ENCODE results near the gene ARID5B. TPM values are rescaled to one million over a fixed set of nuclear protein-coding genes. Genes with fewer than 3 reads are reported as not detected.

Gene ARID5B
- total RNA-seq, 1 donor from 2014 or later: 76.8 TPM

DNA sequence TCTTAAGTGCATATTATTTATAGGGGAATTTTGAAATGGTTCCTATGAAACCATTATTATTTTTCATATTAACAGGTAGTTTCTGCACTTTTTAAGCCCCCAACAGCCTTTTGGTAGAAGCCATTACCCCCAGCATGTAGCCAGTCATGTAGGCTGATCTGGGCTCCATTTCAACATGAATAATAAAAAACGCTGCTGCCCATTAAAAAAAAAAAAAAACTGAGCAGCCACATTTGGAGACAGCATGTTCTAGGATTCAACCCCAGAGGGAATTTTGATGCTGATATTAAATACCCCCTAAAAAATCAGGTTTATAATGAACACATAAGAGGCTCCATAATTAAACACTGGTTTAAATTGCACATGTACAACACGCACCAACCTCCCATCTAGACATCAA, 185.8 kb downstream of the ARID5B start:
- TF ChIP-seq, protein P1, sequence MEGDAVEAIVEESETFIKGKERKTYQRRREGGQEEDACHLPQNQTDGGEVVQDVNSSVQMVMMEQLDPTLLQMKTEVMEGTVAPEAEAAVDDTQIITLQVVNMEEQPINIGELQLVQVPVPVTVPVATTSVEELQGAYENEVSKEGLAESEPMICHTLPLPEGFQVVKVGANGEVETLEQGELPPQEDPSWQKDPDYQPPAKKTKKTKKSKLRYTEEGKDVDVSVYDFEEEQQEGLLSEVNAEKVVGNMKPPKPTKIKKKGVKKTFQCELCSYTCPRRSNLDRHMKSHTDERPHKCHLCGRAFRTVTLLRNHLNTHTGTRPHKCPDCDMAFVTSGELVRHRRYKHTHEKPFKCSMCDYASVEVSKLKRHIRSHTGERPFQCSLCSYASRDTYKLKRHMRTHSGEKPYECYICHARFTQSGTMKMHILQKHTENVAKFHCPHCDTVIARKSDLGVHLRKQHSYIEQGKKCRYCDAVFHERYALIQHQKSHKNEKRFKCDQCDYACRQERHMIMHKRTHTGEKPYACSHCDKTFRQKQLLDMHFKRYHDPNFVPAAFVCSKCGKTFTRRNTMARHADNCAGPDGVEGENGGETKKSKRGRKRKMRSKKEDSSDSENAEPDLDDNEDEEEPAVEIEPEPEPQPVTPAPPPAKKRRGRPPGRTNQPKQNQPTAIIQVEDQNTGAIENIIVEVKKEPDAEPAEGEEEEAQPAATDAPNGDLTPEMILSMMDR (IDR thresholded peaks at IDR 0.05): no peak
- CTCF ChIA-PET: interaction anchor here (1.5 kb wide), 1 partner anchor 49 kb away, joined by 8 read pairs; no protein-coding TSS in a partner anchor
- H3K4me1 Mint-ChIP-seq: peaks cover 52% of the 10 kb centered on the region
- no peaks in the 10 kb centered on the region for H3K27me3 Mint-ChIP-seq
- DNase-seq: no peak
- H3K9me3 Mint-ChIP-seq: no peaks in the 10 kb centered on the region
- intact Hi-C loops (cut with micrococcal nuclease): loop anchor here (10.0 kb wide), 1 partner anchor 333 kb away; no protein-coding TSS in a partner anchor
- POLR2A ChIA-PET: interaction anchor here (1.1 to 1.5 kb wide), 4 partner anchors 41 to 188 kb away, joined by 3 to 6 read pairs (median 4); no protein-coding TSS in a partner anchor
- no peak for ATAC-seq (ENCODE audit: low read depth)
- H3K4me3 Mint-ChIP-seq: no peak overlapping the region
- no peak overlapping the region for H3K27ac Mint-ChIP-seq
- H3K36me3 Mint-ChIP-seq (ENCODE audit: low read depth): peaks cover 73% of the 10 kb centered on the region

DNA sequence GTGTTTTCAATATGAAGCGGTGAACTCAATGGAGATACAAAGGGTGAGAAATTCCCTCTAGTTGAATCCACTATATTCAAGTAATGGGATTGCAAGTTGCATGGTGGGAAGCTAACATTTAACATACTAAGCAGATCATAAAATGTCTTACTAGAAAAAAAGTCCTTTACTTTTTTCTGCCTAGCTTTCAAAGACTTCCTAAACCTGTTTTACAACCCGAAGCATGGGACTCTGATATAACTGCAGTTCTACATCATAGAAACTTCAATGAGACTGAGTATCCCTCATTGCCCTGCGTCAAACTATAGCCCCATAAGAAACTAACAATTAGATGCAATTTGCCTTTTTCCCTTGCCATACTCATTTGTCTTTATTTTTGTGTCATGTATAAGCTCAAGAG, 187.3 kb downstream of the ARID5B start:
- TF ChIP-seq, protein P1 (IDR thresholded peaks at IDR 0.05): no peak
- ATAC-seq (ENCODE audit: low read depth) (no peak), DNase-seq (no peak)
- peaks cover 86% of the 10 kb centered on the region for H3K36me3 Mint-ChIP-seq (ENCODE audit: low read depth)
- H3K4me1 Mint-ChIP-seq: peaks cover 39% of the 10 kb centered on the region
- POLR2A ChIA-PET: interaction anchor here (0.6 to 1.3 kb wide), 5 partner anchors 9 to 169 kb away, joined by 3 to 8 read pairs (median 4); no protein-coding TSS in a partner anchor
- intact Hi-C loops (cut with micrococcal nuclease): loop anchor here (10.0 kb wide), 1 partner anchor 334 kb away; no protein-coding TSS in a partner anchor
- no peaks in the 10 kb centered on the region for H3K9me3 Mint-ChIP-seq
- no peaks in the 10 kb centered on the region for H3K27me3 Mint-ChIP-seq
- CTCF ChIA-PET: interaction anchor here (1.5 kb wide), 1 partner anchor 51 kb away, joined by 8 read pairs; no protein-coding TSS in a partner anchor
- no peak overlapping the region for H3K4me3 Mint-ChIP-seq
- peak overlapping the region; percentile 46 for H3K27ac Mint-ChIP-seq

DNA sequence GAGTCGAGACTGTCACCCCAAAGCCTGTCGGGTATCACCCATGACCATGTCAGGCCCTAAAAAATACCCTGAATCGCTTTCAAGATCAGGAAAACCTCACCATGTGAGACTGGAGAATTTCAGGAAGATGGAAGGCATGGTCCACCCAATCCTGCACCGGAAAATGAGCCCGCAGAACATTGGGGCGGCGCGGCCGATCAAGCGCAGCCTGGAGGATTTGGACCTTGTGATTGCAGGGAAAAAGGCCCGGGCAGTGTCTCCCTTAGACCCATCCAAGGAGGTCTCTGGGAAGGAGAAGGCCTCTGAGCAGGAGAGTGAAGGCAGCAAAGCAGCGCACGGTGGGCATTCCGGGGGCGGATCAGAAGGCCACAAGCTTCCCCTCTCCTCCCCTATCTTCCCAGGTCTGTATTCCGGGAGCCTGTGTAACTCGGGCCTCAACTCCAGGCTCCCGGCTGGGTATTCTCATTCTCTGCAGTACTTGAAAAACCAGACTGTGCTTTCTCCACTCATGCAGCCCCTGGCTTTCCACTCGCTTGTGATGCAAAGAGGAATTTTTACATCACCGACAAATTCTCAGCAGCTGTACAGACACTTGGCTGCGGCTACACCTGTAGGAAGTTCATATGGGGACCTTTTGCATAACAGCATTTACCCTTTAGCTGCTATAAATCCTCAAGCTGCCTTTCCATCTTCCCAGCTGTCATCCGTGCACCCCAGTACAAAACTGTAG, 191.0 kb downstream of the ARID5B start:
- no peaks in the 10 kb centered on the region for H3K27me3 Mint-ChIP-seq
- ATAC-seq (ENCODE audit: low read depth) (no peak), DNase-seq (no peak)
- H3K27ac Mint-ChIP-seq: no peak overlapping the region
- ChIA-PET CTCF (interaction anchor here (1.0 kb wide), 1 partner anchor 54 kb away, joined by 3 read pairs; no protein-coding TSS in a partner anchor), POLR2A (interaction anchor here (2.4 kb wide), 1 partner anchor 10 kb away, joined by 10 read pairs; no protein-coding TSS in a partner anchor)
- no peaks in the 10 kb centered on the region for H3K9me3 Mint-ChIP-seq
- peaks cover 23% of the 10 kb centered on the region for H3K4me1 Mint-ChIP-seq
- peaks cover 91% of the 10 kb centered on the region for H3K36me3 Mint-ChIP-seq (ENCODE audit: low read depth)
- TF ChIP-seq, protein P1 (IDR thresholded peaks at IDR 0.05): no peak
- no peak overlapping the region for H3K4me3 Mint-ChIP-seq
- intact Hi-C loops (cut with micrococcal nuclease): no loop called here

DNA sequence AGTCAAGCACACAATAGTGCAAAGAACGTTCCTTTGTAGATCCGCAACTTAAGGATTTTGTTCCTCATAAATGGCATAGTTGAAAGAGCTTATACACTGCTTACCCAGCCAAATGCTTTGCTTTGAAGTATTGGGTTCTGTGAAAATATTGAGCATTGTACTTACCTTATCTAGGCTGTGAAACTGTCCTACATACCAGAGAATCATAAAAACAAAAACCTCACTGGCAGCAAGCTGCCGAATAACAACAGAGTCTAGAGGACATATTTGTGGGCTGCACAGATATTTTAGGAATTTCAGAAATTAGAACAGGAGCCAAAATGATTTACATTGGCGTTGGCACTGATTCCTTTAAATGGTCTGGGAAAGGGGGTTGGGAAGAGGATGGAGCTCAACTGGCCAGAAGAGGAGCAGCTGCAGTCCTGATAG, 192.4 kb downstream of the ARID5B start:
- Mint-ChIP-seq H3K4me3 (no peak overlapping the region), H3K36me3 (ENCODE audit: low read depth) (peaks cover 83% of the 10 kb centered on the region), H3K9me3 (no peaks in the 10 kb centered on the region), H3K4me1 (peaks cover 22% of the 10 kb centered on the region), H3K27ac (no peak overlapping the region), H3K27me3 (no peaks in the 10 kb centered on the region)
- DNase-seq: no peak
- ChIA-PET POLR2A (interaction anchor here (1.4 kb wide), 1 partner anchor 191 kb away, joined by 3 read pairs; no protein-coding TSS in a partner anchor), CTCF (no interaction called here)
- intact Hi-C loops (cut with micrococcal nuclease): no loop called here
- TF ChIP-seq, protein P1 (IDR thresholded peaks at IDR 0.05): no peak
- no peak for ATAC-seq (ENCODE audit: low read depth)

All from activated B cell treated with CpG ODN at 0.5 μM for 24 hours (primary cell).